Activated CD4-positive, alpha-beta T cell treated with anti-CD3 and anti-CD28 coated beads for 36 hours (primary cell): ENCODE results near the gene CDH5. TPM values are rescaled to one million over a fixed set of nuclear protein-coding genes. Genes with fewer than 3 reads are reported as not detected.

ENCODE experiments used
- ATAC-seq: fragments of 200-7000 bp; cut with Tn5 transposase; one replicate; pipeline ENCODE4 v1.10.0; 2021; ENCODE audit warnings: mild to moderate bottlenecking, moderate library complexity
- CTCF ChIA-PET: fragments of 350-600 bp; sonication (Branson Sonifier 250); formaldehyde crosslinking; loops from one replicate; lab custom pipeline; 2021; ENCODE audit warnings: antibody characterized with exemption; lab: Charles Lee
- POLR2A ChIA-PET: fragments of 350-600 bp; sonication (Branson Sonifier 250); formaldehyde crosslinking; loops from one replicate; lab custom pipeline; 2021; ENCODE audit warnings: antibody characterized with exemption, inconsistent platforms; lab: Charles Lee
- DNase-seq: peaks from one replicate; pipeline ENCODE4 v3.0.0-alpha.2; 2020
- H3K27ac Mint-ChIP-seq: one replicate; pipeline ENCODE4 v1.8.0; 2021; ENCODE audit warnings: mixed read lengths
- H3K27me3 Mint-ChIP-seq: one replicate; pipeline ENCODE4 v1.8.0; 2021; ENCODE audit warnings: mixed read lengths
- H3K36me3 Mint-ChIP-seq: one replicate; pipeline ENCODE4 v1.8.0; 2021; ENCODE audit warnings: low read depth, mixed read lengths
- H3K4me1 Mint-ChIP-seq: one replicate; pipeline ENCODE4 v1.8.0; 2021; ENCODE audit warnings: mixed read lengths
- H3K4me3 Mint-ChIP-seq: one replicate; pipeline ENCODE4 v1.8.0; 2021; ENCODE audit warnings: mild to moderate bottlenecking, moderate library complexity, mixed read lengths
- H3K9me3 Mint-ChIP-seq: one replicate; pipeline ENCODE4 v1.8.0; 2021; ENCODE audit warnings: low read depth, mixed read lengths
- intact Hi-C, 2 experiments: fragments of 100-400 bp; cut with DNase I in 1 of 2; cut with micrococcal nuclease in 1 of 2; formaldehyde crosslinking; loops; one replicate each; pipeline versions ENCODE4 v1.14.2 to v1.15.1; 2022 to 2024; cut with DNase I, micrococcal nuclease
- total RNA-seq, 2 experiments: library from RNA; stranded (reverse); gene quantifications; one replicate each; pipeline ENCODE4 v1.2.3, GENCODE V29; 2021

Gene CDH5
- total RNA-seq, 2 experiments from 2014 or later: not detected

- H3K27ac Mint-ChIP-seq: no peak overlapping the region
- POLR2A ChIA-PET: no interaction called here
- H3K27me3 Mint-ChIP-seq: peaks cover 35% of the 10 kb centered on the region
- CTCF ChIA-PET: interaction anchor here (1.5 kb wide), 1 partner anchor 27 kb away, joined by 5 read pairs; no protein-coding TSS in a partner anchor
- H3K4me1 Mint-ChIP-seq: no peaks in the 10 kb centered on the region
- no peak overlapping the region for H3K4me3 Mint-ChIP-seq
- no peaks in the 10 kb centered on the region for H3K9me3 Mint-ChIP-seq
- ATAC-seq (no peak), DNase-seq (no peak)
- intact Hi-C loops: no loop called here
- H3K36me3 Mint-ChIP-seq: no peaks in the 10 kb centered on the region
Observed at GRCh38 chr16:66432429-66432828, 65.9 kb downstream of the CDH5 start.

- POLR2A ChIA-PET: no interaction called here
- no peaks in the 10 kb centered on the region for H3K36me3 Mint-ChIP-seq
- no peak overlapping the region for H3K4me3 Mint-ChIP-seq
- ATAC-seq (no peak), DNase-seq (no peak)
- no peaks in the 10 kb centered on the region for H3K9me3 Mint-ChIP-seq
- peaks cover 18% of the 10 kb centered on the region for H3K27me3 Mint-ChIP-seq
- H3K27ac Mint-ChIP-seq: no peak overlapping the region
- no peaks in the 10 kb centered on the region for H3K4me1 Mint-ChIP-seq
- CTCF ChIA-PET: interaction anchor here (0.6 to 1.5 kb wide), 3 partner anchors 9 to 216 kb away, joined by 3 to 6 read pairs (median 4); no protein-coding TSS in a partner anchor
- intact Hi-C loops: no loop called here
Observed at GRCh38 chr16:66434619-66435430, 68.3 kb downstream of the CDH5 start.

DNA sequence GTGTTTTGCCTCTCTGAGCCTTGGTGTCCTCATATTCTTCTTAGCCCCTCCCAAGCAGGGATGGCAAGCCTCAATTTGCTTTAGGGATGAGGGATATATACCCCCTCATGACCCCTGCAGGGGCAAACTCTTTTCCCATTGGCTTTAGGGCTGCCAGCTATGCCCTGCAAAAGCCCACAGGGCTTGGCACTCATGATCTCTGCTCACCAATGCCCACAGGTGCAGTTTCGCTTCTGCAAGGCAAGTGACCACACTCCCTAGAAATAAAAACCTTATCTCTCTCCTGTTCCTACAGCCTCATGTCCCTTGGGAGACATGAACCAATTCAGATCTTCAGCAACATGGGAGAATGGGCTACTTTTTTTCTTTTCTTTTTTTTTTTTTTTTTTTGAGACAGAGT is 69.4 kb downstream of the CDH5 start:
- peaks cover 12% of the 10 kb centered on the region for H3K27me3 Mint-ChIP-seq
- CTCF ChIA-PET: interaction anchor here (1.1 kb wide), 1 partner anchor 316 kb away, joined by 3 read pairs; no protein-coding TSS in a partner anchor
- no peaks in the 10 kb centered on the region for H3K9me3 Mint-ChIP-seq
- ATAC-seq: no peak
- POLR2A ChIA-PET: no interaction called here
- no peak for DNase-seq
- no peaks in the 10 kb centered on the region for H3K4me1 Mint-ChIP-seq
- H3K36me3 Mint-ChIP-seq: no peaks in the 10 kb centered on the region
- no peak overlapping the region for H3K4me3 Mint-ChIP-seq
- intact Hi-C loops: no loop called here
- no peak overlapping the region for H3K27ac Mint-ChIP-seq

DNA sequence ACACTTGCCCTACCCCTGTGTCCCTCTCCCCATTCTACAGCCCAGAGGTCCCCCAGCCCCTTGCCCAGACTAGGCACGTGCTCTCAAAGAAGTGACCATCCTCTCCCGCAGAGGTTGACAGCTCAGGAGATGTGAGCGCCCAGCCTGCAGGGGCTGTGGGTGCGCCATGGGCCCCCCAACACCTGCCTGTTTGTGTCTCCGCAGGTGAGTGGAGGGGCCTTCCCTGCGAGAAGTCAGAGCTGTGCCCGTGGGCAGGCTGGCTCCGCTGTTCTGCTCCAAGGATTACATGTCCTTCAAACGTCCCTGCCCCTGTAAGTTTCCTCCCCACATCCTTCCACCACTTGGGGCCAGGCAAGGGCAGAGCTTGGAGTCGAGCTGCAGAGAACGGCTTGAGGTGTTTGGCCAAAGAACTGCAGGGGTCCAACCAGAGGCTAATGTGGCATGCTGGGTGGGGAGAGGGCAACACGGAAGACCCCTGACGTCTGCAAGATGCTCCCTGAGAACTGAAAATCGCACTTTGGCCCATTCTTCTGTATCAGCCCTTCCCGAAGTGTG is 71.0 kb downstream of the CDH5 start:
- no peak overlapping the region for H3K4me3 Mint-ChIP-seq
- H3K27ac Mint-ChIP-seq: no peak overlapping the region
- no peaks in the 10 kb centered on the region for H3K9me3 Mint-ChIP-seq
- H3K27me3 Mint-ChIP-seq: peaks cover 10% of the 10 kb centered on the region
- POLR2A ChIA-PET: no interaction called here
- no peaks in the 10 kb centered on the region for H3K36me3 Mint-ChIP-seq
- ATAC-seq: no peak
- CTCF ChIA-PET: no interaction called here
- no peaks in the 10 kb centered on the region for H3K4me1 Mint-ChIP-seq
- DNase-seq: no peak
- intact Hi-C loops: no loop called here

DNA sequence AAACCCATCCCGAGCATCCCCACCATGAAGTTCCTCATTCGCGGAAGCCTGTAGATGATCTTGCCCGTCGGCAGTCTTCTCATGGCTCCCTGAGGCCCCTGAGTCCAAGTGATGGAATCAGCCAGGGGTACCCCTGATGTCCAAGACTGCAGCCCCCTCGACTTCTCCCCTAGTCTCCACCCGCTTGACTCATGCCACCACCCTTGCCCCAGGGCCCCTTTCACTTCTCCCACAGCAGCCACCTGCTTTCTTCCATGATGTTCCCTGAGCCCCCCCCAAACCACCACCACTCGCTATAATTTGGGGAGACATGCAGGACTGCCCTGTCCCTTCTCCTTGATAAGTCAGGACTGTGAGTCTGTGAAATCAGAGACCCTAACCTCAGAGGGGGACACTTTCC is 72.0 kb downstream of the CDH5 start:
- H3K4me1 Mint-ChIP-seq: no peaks in the 10 kb centered on the region
- intact Hi-C loops: no loop called here
- ChIA-PET POLR2A (no interaction called here), CTCF (interaction anchor here (1.8 kb wide), 1 partner anchor 13 kb away, joined by 3 read pairs; no protein-coding TSS in a partner anchor)
- peaks cover 6% of the 10 kb centered on the region for H3K27me3 Mint-ChIP-seq
- DNase-seq (no peak), ATAC-seq (no peak)
- H3K4me3 Mint-ChIP-seq: no peak overlapping the region
- H3K36me3 Mint-ChIP-seq: no peaks in the 10 kb centered on the region
- no peaks in the 10 kb centered on the region for H3K9me3 Mint-ChIP-seq
- no peak overlapping the region for H3K27ac Mint-ChIP-seq

DNA sequence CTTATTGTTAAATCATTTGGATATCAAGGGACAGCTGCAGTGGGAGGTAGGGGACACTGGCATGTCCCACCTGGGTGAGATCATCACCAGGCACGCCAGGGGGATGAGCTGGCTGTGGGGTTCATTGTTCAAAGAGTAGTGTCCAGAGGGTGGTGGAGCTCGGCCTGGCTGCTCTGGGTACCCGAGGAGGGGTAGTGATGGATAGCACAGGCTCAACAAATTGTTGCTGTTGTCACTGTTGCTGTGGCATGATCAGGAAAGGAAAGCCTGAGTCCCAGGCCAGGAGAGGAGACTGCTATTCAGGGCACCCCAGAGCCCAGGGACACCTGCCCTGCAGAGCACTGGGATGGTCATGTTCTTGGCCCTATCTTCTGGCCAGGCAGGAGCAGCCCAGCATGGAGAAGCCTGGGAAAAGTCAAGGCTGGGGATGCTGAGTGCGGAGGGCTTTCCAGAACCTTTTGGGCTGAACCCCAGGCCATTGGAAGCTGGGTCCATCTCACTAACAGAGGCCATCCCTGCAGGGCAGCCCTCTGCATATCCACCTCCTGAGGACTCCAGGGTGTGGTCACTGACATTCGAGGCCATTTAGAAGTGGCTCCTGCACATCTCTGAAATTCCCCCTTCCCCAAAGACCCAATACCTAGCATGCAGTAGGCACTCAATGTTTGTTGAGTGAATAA is 72.7 kb downstream of the CDH5 start:
- ATAC-seq: no peak
- no peak overlapping the region for H3K4me3 Mint-ChIP-seq
- H3K4me1 Mint-ChIP-seq: no peaks in the 10 kb centered on the region
- peaks cover 6% of the 10 kb centered on the region for H3K27me3 Mint-ChIP-seq
- POLR2A ChIA-PET: no interaction called here
- H3K36me3 Mint-ChIP-seq: no peaks in the 10 kb centered on the region
- H3K27ac Mint-ChIP-seq: no peak overlapping the region
- intact Hi-C loops: no loop called here
- no peak for DNase-seq
- CTCF ChIA-PET: interaction anchor here (0.7 to 1.8 kb wide), 2 partner anchors 12 to 16 kb away, joined by 3 read pairs; no protein-coding TSS in a partner anchor
- H3K9me3 Mint-ChIP-seq: no peaks in the 10 kb centered on the region

DNA sequence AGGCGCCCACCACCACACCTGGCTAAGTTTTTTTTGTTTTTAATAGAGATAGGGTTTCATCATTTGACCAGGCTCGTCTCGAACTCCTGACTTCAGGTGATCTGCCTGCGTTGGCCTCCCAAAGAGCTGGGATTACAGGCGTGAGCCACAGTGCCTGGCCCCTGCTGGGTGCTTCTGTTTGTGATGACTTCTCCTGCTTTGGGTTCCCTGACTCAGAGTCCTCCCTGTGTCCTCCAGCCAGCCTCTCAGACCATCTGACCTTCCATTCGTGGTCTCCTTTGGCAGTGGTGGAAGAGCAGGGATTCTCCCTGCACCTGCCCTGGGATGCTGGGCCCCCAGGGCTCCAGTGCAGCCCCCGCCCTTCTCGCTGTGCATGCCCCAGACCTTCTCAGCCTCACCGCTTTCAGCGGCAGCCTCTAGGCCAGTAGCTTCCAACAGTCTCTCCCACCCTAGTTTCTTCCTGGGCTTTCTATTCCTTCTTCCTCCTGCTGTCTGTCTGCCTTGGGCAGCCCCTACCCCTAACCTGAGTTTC is 73.8 kb downstream of the CDH5 start:
- CTCF ChIA-PET: interaction anchor here (1.2 to 1.8 kb wide), 2 partner anchors 11 to 15 kb away, joined by 3 read pairs; no protein-coding TSS in a partner anchor

GRCh38 chr16:66440970-66441369 is 74.5 kb downstream of the CDH5 start:
- Mint-ChIP-seq H3K9me3 (no peaks in the 10 kb centered on the region), H3K4me3 (no peak overlapping the region), H3K4me1 (no peaks in the 10 kb centered on the region), H3K27me3 (peaks cover 8% of the 10 kb centered on the region), H3K36me3 (no peaks in the 10 kb centered on the region), H3K27ac (no peak overlapping the region)
- ATAC-seq (no peak), DNase-seq (no peak)
- intact Hi-C loops: no loop called here
- ChIA-PET POLR2A (no interaction called here), CTCF (interaction anchor here (1.2 kb wide), 1 partner anchor 14 kb away, joined by 3 read pairs; no protein-coding TSS in a partner anchor)

More for the DNA sequence above, 73.8 kb downstream of the CDH5 start:
- intact Hi-C loops: no loop called here
- no peak for DNase-seq
- ATAC-seq: no peak
- Mint-ChIP-seq H3K4me1 (no peaks in the 10 kb centered on the region), H3K9me3 (no peaks in the 10 kb centered on the region), H3K36me3 (no peaks in the 10 kb centered on the region), H3K27me3 (peaks cover 6% of the 10 kb centered on the region), H3K4me3 (no peak overlapping the region), H3K27ac (no peak overlapping the region)
- POLR2A ChIA-PET: interaction anchor here (0.7 kb wide), 1 partner anchor 36 kb away, joined by 3 read pairs; no protein-coding TSS in a partner anchor

GRCh38 chr16:66441586-66442375 is 75.3 kb downstream of the CDH5 start:
- Mint-ChIP-seq H3K4me3 (no peak overlapping the region), H3K9me3 (no peaks in the 10 kb centered on the region), H3K4me1 (no peaks in the 10 kb centered on the region), H3K36me3 (no peaks in the 10 kb centered on the region), H3K27me3 (peaks cover 11% of the 10 kb centered on the region), H3K27ac (no peak overlapping the region)
- CTCF ChIA-PET: interaction anchor here (1.2 kb wide), 1 partner anchor 14 kb away, joined by 3 read pairs; no protein-coding TSS in a partner anchor
- no peak for ATAC-seq
- intact Hi-C loops: no loop called here
- POLR2A ChIA-PET: no interaction called here
- no peak for DNase-seq

GRCh38 chr16:66442502-66443268 is 76.2 kb downstream of the CDH5 start:
- POLR2A ChIA-PET: no interaction called here

More at GRCh38 chr16:66442502-66443268, 76.2 kb downstream of the CDH5 start:
- Mint-ChIP-seq H3K27ac (no peak overlapping the region), H3K4me3 (no peak overlapping the region), H3K36me3 (no peaks in the 10 kb centered on the region), H3K4me1 (no peaks in the 10 kb centered on the region), H3K9me3 (no peaks in the 10 kb centered on the region), H3K27me3 (peaks cover 11% of the 10 kb centered on the region)
- ATAC-seq (no peak), DNase-seq (no peak)
- CTCF ChIA-PET: interaction anchor here (0.7 to 2.4 kb wide), 2 partner anchors 13 to 24 kb away, joined by 3 to 7 read pairs; no protein-coding TSS in a partner anchor
- intact Hi-C loops: no loop called here
